ENCODE data around the gene SDHAF1.

The SDHAF1 gene

DNA sequence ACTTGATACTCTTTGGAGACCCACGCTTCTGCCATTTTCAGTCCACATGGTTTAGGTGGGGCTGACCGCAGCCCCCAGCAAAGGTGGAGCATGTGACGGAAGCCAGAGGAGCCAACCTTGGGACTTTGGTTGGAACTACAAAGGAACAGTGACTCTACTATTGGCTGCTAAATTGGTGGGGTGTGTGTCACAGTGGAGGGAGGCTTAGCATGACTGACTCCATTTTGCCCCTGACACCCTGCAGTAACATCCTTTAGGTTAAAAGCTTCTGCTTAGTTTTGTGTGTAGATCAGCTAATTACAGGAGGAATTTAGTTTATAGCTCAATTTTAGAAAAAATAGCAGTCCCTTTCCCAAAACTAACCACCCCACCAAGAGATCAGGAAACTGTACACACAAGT, 6.6 kb downstream of the SDHAF1 start:
- Histone ChIP-seq H3K36me3 (ENCODE audit: control insufficient read depth, insufficient read depth, low read length) (no peaks in the 10 kb centered on the region), H3K27ac (ENCODE audit: insufficient read depth, low read depth, low read length, poor library complexity, severe bottlenecking) (no peak overlapping the region), H3K4me1 (ENCODE audit: control insufficient read depth, insufficient read depth, low read length) (no peaks in the 10 kb centered on the region), H3K4me3 (ENCODE audit: insufficient read depth, low read depth, low read length) (no peak overlapping the region), H3K27me3 (ENCODE audit: control insufficient read depth, insufficient read depth, low read length, poor library complexity, severe bottlenecking) (no peaks in the 10 kb centered on the region), H3K9me3 (ENCODE audit: control insufficient read depth, low read length) (no peaks in the 10 kb centered on the region)
- 98 to 100% methylated on average over 3 of the region's 3 CpGs for WGBS, 2 experiments

DNA sequence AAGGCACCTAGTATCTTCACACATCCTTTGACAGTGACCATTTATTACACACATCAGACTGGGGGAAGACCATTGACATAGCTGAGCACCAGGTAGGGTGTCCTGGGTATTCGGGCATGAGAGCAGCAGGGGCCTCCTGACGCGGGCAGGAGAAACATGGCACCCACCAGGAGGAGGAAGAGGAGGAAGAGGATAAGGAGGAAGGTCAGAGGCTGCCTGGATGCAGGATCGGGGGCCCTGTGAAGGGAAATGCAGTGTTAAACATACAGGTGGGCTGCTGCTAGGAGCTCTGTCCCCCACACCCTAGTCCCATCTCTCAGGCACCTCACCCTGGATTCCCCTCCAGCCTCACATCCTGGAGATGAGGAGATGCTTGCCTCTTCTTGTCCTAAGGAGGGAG, 8.3 kb downstream of the SDHAF1 start:
- H3K4me1 ChIP-seq (ENCODE audit: control insufficient read depth, insufficient read depth, low read length), result no peaks in the 10 kb centered on the region
- WGBS, 2 experiments, result 96 to 99% methylated on average over 4 of the region's 4 CpGs
- no peaks in the 10 kb centered on the region for H3K9me3 ChIP-seq (ENCODE audit: control insufficient read depth, low read length)
- H3K36me3 ChIP-seq (ENCODE audit: control insufficient read depth, insufficient read depth, low read length), result no peaks in the 10 kb centered on the region
- no peak overlapping the region for H3K27ac ChIP-seq (ENCODE audit: insufficient read depth, low read depth, low read length, poor library complexity, severe bottlenecking)
- H3K4me3 ChIP-seq (ENCODE audit: insufficient read depth, low read depth, low read length), result no peak overlapping the region
- no peaks in the 10 kb centered on the region for H3K27me3 ChIP-seq (ENCODE audit: control insufficient read depth, insufficient read depth, low read length, poor library complexity, severe bottlenecking)

DNA sequence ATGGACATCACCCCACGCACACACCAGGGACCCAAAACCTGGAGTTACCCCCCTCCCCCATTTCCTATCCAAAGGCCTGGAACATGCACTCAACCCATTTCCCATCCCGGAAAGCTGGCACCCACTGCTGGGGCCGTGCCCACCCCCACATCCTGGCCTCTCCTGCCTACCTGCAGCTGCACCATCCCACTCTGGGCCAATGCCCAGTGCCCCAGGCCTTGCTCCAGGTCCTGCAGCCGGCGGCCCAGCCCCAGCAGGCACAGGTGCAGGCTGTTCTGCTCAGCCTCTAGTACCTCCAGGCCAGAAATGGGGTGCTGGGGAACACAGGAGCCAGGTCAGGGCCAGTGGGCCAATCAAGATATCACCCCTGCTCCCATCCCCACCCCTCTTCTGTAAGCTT, 12.0 kb downstream of the SDHAF1 start:
- H3K27me3 ChIP-seq (ENCODE audit: control insufficient read depth, insufficient read depth, low read length, poor library complexity, severe bottlenecking), result no peaks in the 10 kb centered on the region
- WGBS, 2 experiments, result 91 to 94% methylated on average over 5 of the region's 5 CpGs
- H3K4me3 ChIP-seq (ENCODE audit: insufficient read depth, low read depth, low read length), result no peak overlapping the region
- H3K27ac ChIP-seq (ENCODE audit: insufficient read depth, low read depth, low read length, poor library complexity, severe bottlenecking), result no peak overlapping the region
- H3K9me3 ChIP-seq (ENCODE audit: control insufficient read depth, low read length), result no peaks in the 10 kb centered on the region
- no peaks in the 10 kb centered on the region for H3K36me3 ChIP-seq (ENCODE audit: control insufficient read depth, insufficient read depth, low read length)
- peaks cover 6% of the 10 kb centered on the region for H3K4me1 ChIP-seq (ENCODE audit: control insufficient read depth, insufficient read depth, low read length)

DNA sequence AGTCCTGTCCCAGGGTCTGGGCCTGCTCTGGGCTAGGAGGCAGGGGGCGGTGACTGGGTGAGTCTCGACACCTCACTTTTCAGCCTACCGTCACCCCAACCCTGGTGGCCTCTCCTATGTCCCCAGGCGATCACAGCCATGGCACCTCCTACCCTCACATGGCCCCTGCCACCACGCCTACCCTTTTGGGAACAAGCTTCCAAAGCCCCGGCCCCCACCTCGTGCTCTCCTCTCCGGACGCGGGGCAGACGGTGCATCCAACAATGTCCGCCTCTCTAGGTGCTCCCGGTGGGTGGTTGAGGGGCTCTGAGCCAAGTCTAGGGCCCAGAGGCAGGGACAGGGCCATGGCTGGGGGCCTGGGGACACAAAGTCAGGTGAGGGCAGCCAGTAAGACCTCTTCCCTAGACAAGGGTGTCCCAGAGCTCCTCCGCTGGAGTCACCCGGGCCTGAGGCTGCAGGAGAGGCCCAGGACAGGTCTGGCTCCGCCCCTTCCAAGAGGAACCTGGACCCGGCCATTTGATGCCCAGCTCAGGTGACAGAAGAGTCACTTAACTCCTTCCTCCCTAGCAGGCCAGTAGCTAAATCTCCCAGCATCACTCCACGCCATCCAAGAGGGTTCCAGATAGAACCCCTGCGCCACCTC, 13.5 kb downstream of the SDHAF1 start, which contains the start of gene SYNE4:
Gene SYNE4, minus strand, starts transcription at position 478 of the 643 bp plus-strand sequence. Its CDS starts 132 bp downstream, at position 346.
- 44 to 54% methylated on average over 19 of the region's 19 CpGs for WGBS, 2 experiments
- H3K27ac ChIP-seq (ENCODE audit: insufficient read depth, low read depth, low read length, poor library complexity, severe bottlenecking), result no peak within 1 kb of the TSS
- H3K36me3 ChIP-seq (ENCODE audit: control insufficient read depth, insufficient read depth, low read length), result no peaks in the 10 kb centered on the region

DNA sequence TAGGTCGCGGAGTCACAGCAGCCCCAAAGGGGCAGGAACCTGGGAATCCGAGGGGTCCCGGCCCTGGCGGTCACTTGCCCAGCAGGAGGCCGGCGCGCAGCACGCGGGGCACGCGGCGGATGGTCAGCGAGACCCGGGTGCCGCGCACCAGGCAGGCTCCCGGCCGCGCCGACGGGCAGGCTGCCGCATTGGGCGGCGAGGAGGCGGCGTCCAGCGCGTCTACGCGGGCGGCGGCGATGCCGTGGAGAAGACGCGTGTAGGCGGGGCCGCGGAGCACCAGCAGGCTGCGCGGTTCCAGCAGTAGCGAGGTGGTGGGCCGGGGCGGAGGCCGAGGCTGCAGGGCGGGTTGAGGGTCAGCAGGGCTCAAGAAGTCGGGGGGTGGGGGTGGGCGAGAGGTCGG, 14.2 kb downstream of the SDHAF1 start:
- Histone ChIP-seq H3K9me3 (ENCODE audit: control insufficient read depth, low read length) (no peaks in the 10 kb centered on the region), H3K36me3 (ENCODE audit: control insufficient read depth, insufficient read depth, low read length) (no peaks in the 10 kb centered on the region), H3K27ac (ENCODE audit: insufficient read depth, low read depth, low read length, poor library complexity, severe bottlenecking) (no peak overlapping the region), H3K27me3 (ENCODE audit: control insufficient read depth, insufficient read depth, low read length, poor library complexity, severe bottlenecking) (no peaks in the 10 kb centered on the region), H3K4me3 (ENCODE audit: insufficient read depth, low read depth, low read length) (peak overlapping the region; percentile 37), H3K4me1 (ENCODE audit: control insufficient read depth, insufficient read depth, low read length) (peaks cover 6% of the 10 kb centered on the region)
- WGBS, 2 experiments, result 2 to 3% methylated on average over 50 of the region's 50 CpGs

More for the DNA sequence above, 13.5 kb downstream of the SDHAF1 start, which contains the start of gene SYNE4:
- no peaks in the 10 kb centered on the region for H3K9me3 ChIP-seq (ENCODE audit: control insufficient read depth, low read length)
- H3K4me3 ChIP-seq (ENCODE audit: insufficient read depth, low read depth, low read length), result peak within 1 kb of the TSS; percentile 37
- peaks cover 6% of the 10 kb centered on the region for H3K4me1 ChIP-seq (ENCODE audit: control insufficient read depth, insufficient read depth, low read length)
- H3K27me3 ChIP-seq (ENCODE audit: control insufficient read depth, insufficient read depth, low read length, poor library complexity, severe bottlenecking), result no peaks in the 10 kb centered on the region

DNA sequence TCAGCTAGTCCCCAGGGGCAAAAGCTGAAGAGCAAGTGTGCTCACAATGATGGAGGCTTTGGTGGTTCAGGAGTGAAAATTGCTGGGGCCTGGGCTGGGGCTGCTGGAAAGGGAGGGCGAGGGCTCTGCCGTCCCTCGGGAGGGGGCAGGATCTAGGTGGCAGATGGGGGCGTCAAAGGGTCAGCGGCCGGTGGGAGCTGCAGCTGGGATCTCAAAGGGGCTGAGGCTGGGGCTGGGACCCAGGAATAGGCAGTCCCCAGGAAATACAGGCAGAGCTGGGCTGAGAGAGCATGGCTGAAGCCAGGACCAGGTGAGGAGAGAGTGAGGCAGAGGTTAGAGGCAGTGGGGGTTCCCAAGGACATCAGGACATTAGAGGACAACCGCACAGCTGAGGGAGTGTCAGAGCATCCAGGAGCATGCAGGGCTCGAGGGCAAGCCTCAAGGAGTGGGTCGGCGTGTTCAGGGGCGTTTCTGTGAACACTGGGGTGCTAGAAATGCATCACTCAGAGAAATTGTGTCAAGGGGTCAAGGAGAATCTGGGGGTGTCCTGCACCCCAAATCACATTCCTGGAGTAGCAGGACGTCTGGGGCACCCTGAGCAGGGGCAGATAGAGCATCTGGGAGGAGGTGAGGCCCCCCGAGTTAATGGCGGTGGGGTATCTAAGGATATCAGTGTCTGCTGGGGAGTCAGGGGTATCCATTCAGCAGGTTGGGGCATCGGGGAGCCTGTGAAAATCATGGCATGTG, 14.8 kb downstream of the SDHAF1 start:
- Histone ChIP-seq H3K9me3 (ENCODE audit: control insufficient read depth, low read length) (no peaks in the 10 kb centered on the region), H3K36me3 (ENCODE audit: control insufficient read depth, insufficient read depth, low read length) (no peaks in the 10 kb centered on the region), H3K27ac (ENCODE audit: insufficient read depth, low read depth, low read length, poor library complexity, severe bottlenecking) (no peak overlapping the region), H3K27me3 (ENCODE audit: control insufficient read depth, insufficient read depth, low read length, poor library complexity, severe bottlenecking) (no peaks in the 10 kb centered on the region), H3K4me1 (ENCODE audit: control insufficient read depth, insufficient read depth, low read length) (peaks cover 6% of the 10 kb centered on the region), H3K4me3 (ENCODE audit: insufficient read depth, low read depth, low read length) (peak overlapping the region; percentile 37)
- WGBS, 2 experiments, result 60 to 64% methylated on average over 15 of the region's 15 CpGs

DNA sequence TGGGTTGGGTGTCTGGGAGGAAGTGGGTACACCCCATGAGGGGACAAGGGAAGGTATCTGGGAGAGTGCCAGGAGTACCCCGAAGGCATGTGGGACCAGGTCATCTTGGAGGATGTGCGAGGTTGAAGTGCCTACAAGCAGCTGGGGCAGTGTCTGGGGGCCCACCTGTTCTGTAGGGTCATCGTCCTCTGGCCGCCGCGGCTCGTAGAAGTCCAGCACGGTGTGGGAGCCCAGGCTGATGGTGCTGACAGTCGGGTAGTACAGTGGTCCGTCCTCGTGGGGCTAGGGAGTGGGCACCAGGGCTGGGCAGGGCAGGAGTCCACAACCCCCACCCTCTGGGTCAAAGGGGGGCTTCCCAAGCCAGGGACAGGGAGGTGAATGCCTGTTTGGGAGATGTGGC, 15.4 kb downstream of the SDHAF1 start:
- no peak overlapping the region for H3K27ac ChIP-seq (ENCODE audit: insufficient read depth, low read depth, low read length, poor library complexity, severe bottlenecking)
- no peaks in the 10 kb centered on the region for H3K9me3 ChIP-seq (ENCODE audit: control insufficient read depth, low read length)
- no peaks in the 10 kb centered on the region for H3K36me3 ChIP-seq (ENCODE audit: control insufficient read depth, insufficient read depth, low read length)
- H3K4me1 ChIP-seq (ENCODE audit: control insufficient read depth, insufficient read depth, low read length), result peaks cover 6% of the 10 kb centered on the region
- WGBS, 2 experiments, result 92 to 95% methylated on average over 11 of the region's 11 CpGs
- no peaks in the 10 kb centered on the region for H3K27me3 ChIP-seq (ENCODE audit: control insufficient read depth, insufficient read depth, low read length, poor library complexity, severe bottlenecking)
- H3K4me3 ChIP-seq (ENCODE audit: insufficient read depth, low read depth, low read length), result no peak overlapping the region

DNA sequence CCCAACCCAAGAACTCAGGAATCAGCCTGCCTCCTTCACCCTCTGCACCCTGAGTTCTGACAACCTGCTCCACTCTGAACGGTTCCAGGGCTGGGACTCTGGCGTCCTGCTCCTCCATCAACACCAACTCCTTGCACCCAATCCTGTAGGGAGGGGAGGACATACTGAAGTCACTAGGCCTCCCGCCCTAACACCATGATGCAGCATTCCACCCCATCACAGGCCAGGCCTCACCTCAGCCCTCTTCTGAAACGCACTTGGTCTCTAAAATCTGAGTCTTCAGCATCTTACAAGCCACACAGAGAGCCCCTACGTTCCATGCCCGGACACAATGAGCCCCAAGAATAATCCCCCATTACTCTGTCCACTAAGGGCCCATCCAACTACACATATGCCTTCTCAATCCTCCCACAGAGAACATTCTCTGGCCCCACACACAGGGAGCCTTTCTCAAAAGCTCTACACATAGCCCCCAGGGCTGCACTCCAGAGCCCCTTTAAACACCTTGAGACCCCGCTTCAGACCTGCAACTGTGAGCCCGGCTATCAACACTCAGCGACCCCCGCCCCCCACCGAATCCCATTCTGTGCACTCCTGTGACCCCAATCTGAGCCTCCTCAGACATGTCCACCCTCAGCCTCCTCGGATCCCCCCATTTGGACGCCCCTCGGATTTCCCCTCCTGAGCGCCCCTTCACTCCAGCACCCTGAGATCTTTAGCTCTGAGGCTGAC, 18.5 kb downstream of the SDHAF1 start:
- Histone ChIP-seq H3K27me3 (ENCODE audit: control insufficient read depth, insufficient read depth, low read length, poor library complexity, severe bottlenecking) (no peaks in the 10 kb centered on the region), H3K27ac (ENCODE audit: insufficient read depth, low read depth, low read length, poor library complexity, severe bottlenecking) (no peak overlapping the region), H3K36me3 (ENCODE audit: control insufficient read depth, insufficient read depth, low read length) (peaks cover 8% of the 10 kb centered on the region), H3K9me3 (ENCODE audit: control insufficient read depth, low read length) (no peaks in the 10 kb centered on the region), H3K4me3 (ENCODE audit: insufficient read depth, low read depth, low read length) (peak overlapping the region; percentile 60), H3K4me1 (ENCODE audit: control insufficient read depth, insufficient read depth, low read length) (peaks cover 6% of the 10 kb centered on the region)
- 34 to 39% methylated on average over 15 of the region's 15 CpGs for WGBS, 2 experiments

DNA sequence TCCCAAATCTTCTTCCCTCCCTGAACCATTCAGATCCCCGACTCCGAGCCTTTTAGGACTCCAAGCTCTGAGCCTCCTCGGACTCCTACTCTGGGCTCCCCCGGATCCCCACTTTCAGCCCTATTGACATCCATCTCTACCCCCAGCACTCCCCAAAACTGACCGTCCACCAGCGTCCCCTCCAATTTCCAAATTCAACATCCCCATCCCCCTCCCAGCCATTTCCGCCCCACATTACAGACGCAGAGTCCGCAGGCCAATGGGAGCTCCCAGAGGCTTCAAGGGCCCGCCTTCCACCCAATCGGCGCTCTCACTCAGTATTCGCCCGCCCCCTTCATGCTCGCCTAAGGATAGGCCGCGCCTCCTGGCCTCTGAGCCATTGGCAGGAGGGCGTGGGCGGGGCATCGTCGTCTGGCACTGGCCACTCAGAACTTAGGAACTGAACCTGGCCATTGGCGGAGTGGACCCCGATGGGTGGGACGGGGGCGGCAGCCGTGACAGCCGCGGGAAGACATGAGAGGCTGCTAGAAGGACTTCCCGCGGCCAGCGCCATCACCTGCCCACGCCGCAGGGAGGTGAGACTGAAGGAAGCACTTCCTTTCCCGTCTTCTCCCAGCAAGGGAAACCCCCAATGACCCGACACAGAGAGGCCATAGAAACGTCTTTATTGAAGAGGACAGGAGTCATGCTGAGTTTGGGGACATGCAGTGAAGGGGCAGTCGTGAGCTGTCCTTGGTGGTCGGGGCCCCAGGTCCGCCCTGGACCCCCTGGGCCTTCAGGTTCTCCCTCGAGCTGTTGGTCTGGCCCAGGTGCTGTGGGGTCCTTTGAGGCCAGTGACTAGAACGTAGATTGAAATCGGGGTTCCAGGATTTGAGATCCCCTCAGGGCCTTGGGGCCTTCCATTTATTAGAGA, 19.3 kb downstream of the SDHAF1 start, which contains the start of gene ALKBH6:
Gene ALKBH6, minus strand, starts transcription at position 202 of the 913 bp plus-strand sequence. CDS start 816 bp downstream, outside the sequence.
- 2 to 3% methylated on average over 42 of the region's 42 CpGs for WGBS, 2 experiments
- no peak within 1 kb of the TSS for H3K27ac ChIP-seq (ENCODE audit: insufficient read depth, low read depth, low read length, poor library complexity, severe bottlenecking)
- peaks cover 6% of the 10 kb centered on the region for H3K4me1 ChIP-seq (ENCODE audit: control insufficient read depth, insufficient read depth, low read length)
- no peaks in the 10 kb centered on the region for H3K9me3 ChIP-seq (ENCODE audit: control insufficient read depth, low read length)
- no peaks in the 10 kb centered on the region for H3K27me3 ChIP-seq (ENCODE audit: control insufficient read depth, insufficient read depth, low read length, poor library complexity, severe bottlenecking)
- peak within 1 kb of the TSS; percentile 60 for H3K4me3 ChIP-seq (ENCODE audit: insufficient read depth, low read depth, low read length)
- peaks cover 15% of the 10 kb centered on the region for H3K36me3 ChIP-seq (ENCODE audit: control insufficient read depth, insufficient read depth, low read length)
